ENCODE results near the gene TSPAN16.
A peak's percentile ranks its signal among the peaks of the same experiment; 100 is the strongest.
"Not testable (repeated sequence)": the region's sequence is repeated elsewhere in the genome, so short reads cannot be mapped to it uniquely, and the experiment has no call there.

TSPAN16 gene

DNA sequence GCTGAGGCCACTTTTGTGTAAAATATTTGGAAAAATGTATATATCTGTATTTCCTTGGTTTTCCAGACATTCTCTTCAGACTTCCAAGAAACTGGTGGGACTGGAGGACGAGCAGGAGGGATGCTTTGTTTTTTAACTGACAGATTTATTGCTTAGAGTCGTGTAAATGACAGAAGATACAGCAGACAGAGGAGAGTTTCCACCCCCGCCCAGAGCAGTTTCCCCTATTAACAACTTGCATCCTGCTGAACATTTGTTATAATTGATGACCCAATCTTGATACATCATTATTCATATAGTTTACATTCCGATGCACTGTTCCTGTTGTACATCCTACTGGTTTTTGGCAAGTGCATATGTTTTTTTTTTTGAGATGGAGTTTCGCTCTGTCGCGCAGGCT lies 26.6 kb upstream of the TSPAN16 start:
- no peak for DNase-seq

- no peak for DNase-seq
Measured at GRCh38 chr19:11273296-11273695, 22.7 kb upstream of the TSPAN16 start.

DNA sequence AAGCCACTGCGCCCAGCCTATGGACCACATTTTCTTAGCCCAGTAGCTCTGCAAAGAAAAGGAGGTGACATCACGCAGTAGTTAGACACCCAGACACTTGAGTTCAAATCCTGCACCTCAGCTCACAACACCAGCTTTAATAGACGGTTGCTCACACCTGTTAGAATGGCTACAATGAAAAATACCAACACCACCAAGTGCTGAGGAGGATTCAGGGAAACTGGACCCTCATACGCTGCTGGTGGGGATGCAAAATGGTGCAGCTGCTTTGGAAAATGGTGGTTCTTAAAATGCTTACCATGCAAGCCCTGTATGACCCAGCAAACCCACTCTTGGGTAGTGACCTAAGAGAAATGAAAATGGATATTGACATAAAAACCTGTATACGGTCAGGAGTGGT lies 22.0 kb upstream of the TSPAN16 start:
- DNase-seq: no peak

- no peak for DNase-seq
Measured at GRCh38 chr19:11274533-11275086, 21.4 kb upstream of the TSPAN16 start.

GRCh38 chr19:11278670-11279069 lies 17.3 kb upstream of the TSPAN16 start:
- DNase-seq: no peak

- DNase-seq: peak; percentile 74
Measured at GRCh38 chr19:11279505-11280236, 16.3 kb upstream of the TSPAN16 start.

DNA sequence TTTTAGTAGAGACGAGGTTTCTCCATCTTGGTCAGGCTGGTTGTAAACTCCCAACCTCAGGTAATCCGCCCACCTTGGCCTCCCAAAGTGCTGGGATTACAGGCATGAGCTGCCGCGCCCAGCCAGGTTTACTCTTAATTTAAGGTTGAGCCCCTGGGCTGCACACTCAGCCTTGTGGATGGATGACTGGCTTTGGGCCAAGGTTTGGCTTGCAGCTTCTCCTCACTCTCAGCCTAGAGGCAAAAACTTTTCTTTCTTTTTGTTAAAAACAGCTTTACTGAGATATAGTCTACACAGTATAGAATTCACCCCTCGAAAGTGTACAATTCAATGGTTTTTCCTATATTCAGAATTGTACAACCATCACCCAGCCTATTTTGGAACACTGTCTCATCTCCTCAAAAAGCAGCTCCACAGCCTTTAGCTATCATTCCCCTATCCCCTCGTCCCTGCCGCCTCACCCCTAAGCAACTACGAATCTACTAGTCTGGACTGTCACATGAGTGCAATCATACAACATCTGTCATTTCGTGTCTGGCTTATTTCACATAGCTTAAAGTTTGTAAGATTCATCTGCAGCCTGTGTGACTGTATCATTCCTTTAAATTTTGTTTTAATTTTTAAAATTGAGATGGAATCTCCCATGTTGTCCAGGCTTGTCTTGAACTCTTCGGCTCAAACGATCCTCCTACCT lies 14.5 kb upstream of the TSPAN16 start:
- no peak for DNase-seq

DNA sequence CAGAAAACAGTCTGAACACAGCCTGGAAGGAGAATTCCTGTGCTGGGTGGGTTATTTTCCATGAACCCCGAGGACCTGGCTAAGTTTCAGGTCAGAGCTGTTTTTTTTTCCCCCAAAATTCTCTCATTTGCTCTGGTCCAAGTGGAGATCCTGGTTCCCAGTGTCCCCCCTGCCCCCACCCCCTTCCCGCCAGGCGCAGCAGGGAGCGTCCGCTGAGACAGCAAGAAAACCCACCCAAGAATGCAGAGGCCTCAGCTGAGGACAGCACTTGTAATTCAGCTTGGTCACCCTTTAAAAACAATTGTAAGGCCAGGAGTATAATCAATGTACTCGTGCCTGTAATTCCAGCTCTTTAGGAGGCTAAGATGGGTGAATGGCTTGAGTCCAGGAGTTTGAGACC lies 11.4 kb upstream of the TSPAN16 start:
- no peak for DNase-seq

- no peak for DNase-seq
Measured at GRCh38 chr19:11286312-11286974, 9.5 kb upstream of the TSPAN16 start.

DNA sequence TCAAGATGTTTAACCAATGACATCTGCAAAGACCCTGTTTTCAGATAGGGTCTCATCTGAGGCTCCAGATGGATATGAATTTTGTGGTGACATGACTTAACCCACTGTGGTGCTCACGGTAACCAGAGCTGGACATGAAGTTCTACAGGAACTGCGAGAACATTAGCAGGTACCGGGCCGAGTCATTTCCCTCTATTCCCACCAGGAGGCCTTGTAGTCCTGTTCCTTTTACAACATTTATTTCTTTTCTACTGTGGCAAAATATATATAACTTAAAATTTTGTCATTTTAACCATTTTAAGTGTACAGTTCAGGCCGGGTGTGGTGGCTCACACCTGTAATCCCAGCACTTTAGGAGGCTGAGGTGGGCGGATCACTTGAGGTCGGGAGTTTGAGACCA lies 7.6 kb upstream of the TSPAN16 start:
- no peak for DNase-seq

- no peak for DNase-seq
Measured at GRCh38 chr19:11290256-11290655, 5.7 kb upstream of the TSPAN16 start.

DNA sequence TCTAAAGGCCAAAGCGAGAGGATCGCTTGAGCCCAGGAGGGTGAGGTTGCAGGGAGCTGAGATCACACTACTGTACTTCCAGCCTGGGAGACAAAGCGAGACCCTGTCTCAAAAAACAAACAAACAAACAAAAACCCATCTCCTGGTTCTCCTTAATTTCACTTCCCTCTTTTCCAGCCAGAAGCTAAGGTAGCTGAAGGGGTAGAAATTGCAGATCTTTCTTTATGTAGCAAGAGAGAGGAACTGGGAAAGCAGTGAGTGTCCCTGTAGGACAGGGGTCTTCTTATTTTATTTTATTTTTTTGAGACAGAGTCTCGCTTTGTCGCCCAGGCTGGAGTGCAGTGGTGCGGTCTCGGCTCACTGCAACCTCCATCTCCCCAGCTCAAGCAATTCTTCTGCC lies 4.5 kb upstream of the TSPAN16 start:
- no peak for DNase-seq

DNA sequence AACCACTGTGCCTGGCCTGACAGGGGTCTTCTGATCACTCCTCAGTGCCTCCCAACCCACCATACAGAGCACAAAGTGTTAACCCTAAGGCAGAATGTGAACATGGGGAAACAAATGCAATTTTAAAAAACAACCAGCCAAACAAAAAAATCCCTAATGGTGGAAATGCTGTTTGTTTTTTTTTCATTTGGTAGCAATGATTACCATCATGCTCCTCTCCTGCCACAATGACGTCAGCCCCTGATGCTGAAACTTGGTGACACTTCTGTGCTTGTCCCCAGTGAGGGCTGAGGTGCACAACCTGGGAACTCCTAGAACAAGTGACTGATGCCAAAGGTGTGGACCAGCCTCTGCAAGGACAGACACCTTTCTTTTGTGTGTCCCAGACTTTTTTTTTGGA lies 4.0 kb upstream of the TSPAN16 start:
- no peak for DNase-seq

DNA sequence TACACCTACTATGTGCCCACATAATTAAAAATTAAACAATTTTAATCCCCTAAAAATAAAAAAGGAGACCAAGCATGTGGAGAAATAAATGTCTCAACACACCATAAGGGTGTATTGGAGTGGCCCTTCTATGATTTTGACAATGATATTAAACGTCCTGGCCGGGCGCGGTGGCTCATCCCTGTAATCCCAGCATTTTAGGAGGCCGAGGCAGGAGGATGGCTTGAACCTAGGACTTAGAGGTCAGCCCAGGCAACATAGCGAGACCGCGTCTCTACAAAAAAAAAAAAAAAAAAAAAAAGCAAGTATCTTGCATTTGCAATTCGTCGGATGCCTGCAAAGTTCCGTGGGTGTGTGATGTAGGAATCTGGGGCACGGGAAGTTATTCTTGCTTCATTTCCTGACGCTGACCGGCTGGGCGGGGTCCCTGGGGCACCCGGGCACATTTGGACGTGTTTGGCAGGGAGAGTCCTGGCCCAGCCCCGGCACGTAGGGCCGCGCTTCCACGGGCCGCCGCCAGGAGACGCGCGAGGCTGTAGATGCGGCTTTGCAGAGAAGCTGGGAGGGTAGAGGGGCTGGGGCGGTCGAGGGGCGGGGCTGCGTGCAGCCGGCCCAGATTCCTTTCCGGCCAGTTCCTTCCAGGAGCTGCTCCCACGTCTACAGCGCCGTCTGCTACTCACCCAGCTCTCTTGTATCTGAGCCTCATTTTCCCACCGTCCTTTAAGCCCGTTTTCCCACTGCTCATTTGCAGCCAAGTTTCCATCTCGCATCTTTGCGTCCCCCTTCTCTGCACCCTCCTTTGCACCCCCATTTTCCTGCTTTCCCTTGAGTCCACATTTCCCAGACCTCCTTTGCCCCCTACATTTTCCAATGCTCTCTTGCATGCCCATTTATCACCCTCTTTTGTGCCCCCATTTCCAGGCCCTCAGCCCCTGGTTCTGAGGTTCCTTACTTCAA lies 2.2 kb upstream of the TSPAN16 start:
- peak; percentile 81 for DNase-seq

GRCh38 chr19:11295180-11295579 lies 780 bp upstream of the TSPAN16 start:
- no peak for DNase-seq

DNA sequence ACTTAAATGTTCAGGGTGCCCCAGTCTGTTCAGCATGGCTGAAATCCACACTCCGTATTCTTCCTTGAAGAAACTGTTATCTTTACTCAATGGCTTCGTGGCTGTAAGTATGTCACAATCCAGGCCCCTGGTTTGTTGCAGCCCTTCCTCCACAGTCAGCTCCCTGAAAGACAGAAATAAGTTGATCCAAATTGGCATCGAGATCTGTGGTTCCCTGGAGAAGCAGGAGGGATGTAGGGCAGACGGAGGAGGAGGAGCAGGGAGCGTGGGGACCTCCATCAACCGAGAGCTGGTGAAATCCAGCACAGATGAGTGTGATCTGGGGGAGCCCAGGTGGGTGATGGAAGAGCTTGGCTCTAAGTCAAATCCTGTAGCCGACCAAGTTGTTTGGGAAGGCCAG lies 304 bp downstream of the TSPAN16 start:
- DNase-seq: no peak

- DNase-seq: no peak
Measured at GRCh38 chr19:11299946-11300810, 4.2 kb downstream of the TSPAN16 start.

- DNase-seq: no peak
Measured at GRCh38 chr19:11300811-11301120, 4.8 kb downstream of the TSPAN16 start.

GRCh38 chr19:11304936-11305335 lies 9.0 kb downstream of the TSPAN16 start:
- DNase-seq: no peak

DNA sequence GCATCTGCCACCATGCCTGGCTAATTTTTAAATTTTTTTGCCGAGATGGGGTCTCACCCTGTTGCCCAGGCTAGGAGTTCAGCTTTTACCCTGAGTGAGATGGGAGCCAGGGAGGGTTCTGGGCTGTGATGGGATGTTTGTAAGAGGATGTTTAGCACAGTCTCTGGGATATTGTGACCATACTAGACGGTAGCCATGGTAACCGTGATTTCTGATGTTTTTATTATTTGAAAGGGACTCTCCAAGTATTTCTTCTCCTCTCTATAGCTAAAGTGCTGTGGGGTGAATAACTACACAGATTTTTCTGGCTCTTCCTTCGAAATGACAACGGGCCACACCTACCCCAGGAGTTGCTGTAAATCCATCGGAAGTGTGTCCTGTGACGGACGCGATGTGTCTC lies 10.4 kb downstream of the TSPAN16 start:
- DNase-seq: no peak

GRCh38 chr19:11320278-11320995 lies 24.5 kb downstream of the TSPAN16 start:
- DNase-seq: not testable (repeated sequence)
